Right lobe of liver (tissue), 6 donors: ENCODE results near the gene OR10A2. TPM values are rescaled to one million over a fixed set of nuclear protein-coding genes. Genes with fewer than 3 reads are reported as not detected.

Experiments used
- ATAC-seq, 4 donors: fragments of 200-7000 bp; cut with Tn5 transposase; one replicate each; pipeline ENCODE4 v1.9.1; 2020; ENCODE audit warnings: mild to moderate bottlenecking in 4 of 4, moderate library complexity in 4 of 4
- DNase-seq, 3 donors: peaks; one replicate each; pipeline ENCODE4 v3.0.0-alpha.2; 2020
- H3K27ac ChIP-seq, 3 donors: fragments of 200-600 bp; one replicate each; pipeline ENCODE4 v1.8.0; 2022
- H3K27me3 ChIP-seq, 2 donors: fragments of 200-600 bp; one replicate each; pipeline ENCODE4 v1.8.0; 2022
- H3K36me3 ChIP-seq, 4 donors: fragments of 200-600 bp; sonication (generic) in 1 of 4; one replicate each; pipeline versions ENCODE4 v1.5.1 to v1.8.0; 2017 to 2022; ENCODE audit warnings: control low read depth in 1 of 4
- H3K4me1 ChIP-seq, 4 donors: fragments of 200-600 bp; sonication (generic) in 1 of 4; one replicate each; pipeline versions ENCODE4 v1.5.1 to v1.8.0; 2017 to 2022; ENCODE audit warnings: control low read depth in 1 of 4
- H3K4me3 ChIP-seq, 3 donors: fragments of 200-600 bp; one replicate each; pipeline ENCODE4 v1.8.0; 2022
- H3K9me3 ChIP-seq, 4 donors: fragments of 200-600 bp; sonication (generic) in 1 of 4; one replicate each; pipeline versions ENCODE4 v1.5.1 to v1.8.0; 2017 to 2022; ENCODE audit warnings: control low read depth in 1 of 4
- CTCF ChIP-seq, 4 donors: fragments of 200-600 bp in 3 of 4; fragments of 450-650 bp in 1 of 4; IDR thresholded peaks; one replicate each; pipeline versions ENCODE4 v1.5.1 to v1.8.0; 2016 to 2022; ENCODE audit warnings: antibody characterized with exemption in 4 of 4, mild to moderate bottlenecking in 2 of 4
- POLR2A ChIP-seq: fragments of 450-650 bp; IDR thresholded peaks from one replicate; pipeline ENCODE4 v1.6.1; 2017; ENCODE audit warnings: antibody characterized with exemption, mild to moderate bottlenecking
- WGBS: methylation state at CpG from one replicate; pipeline ENCODE4 v1.1.6; 2018; ENCODE audit warnings: low coverage, low lambda C conversion rate; ENCODE audit not compliant: insufficient coverage; ENCODE audit errors: missing lambda C conversion rate; 5-methylcytosine and 5-hydroxymethylcytosine counted together
- intact Hi-C, 2 donors: fragments of 100-400 bp; cut with DNase I; formaldehyde crosslinking; loops; one replicate each; pipeline versions ENCODE4 v1.11.2 to v1.14.1; 2022
- total RNA-seq, 6 experiments: library from RNA; depleted of rRNA in 2 of 6; stranded (reverse); fragments of >200 nt in 2 of 6; fragmentation: NEBNext Ultra II Directional in 3 of 6; extraction: Animal tissue kit (Norgen Biotek cat#: 25700) in 3 of 6; gene quantifications; one replicate each; pipeline versions ENCODE4 v1.1.0 to v1.2.4, GENCODE V29; 2016 to 2023
- donor health status: DM: no; HTN: yes; CAD: no.
- donor health status: DM: no; HTN: no; CAD: no.
- donor health status: DM: no; HTN: no; CAD: no.
- donor health status: DM: no; HTN: yes; CAD: no.
- donor health status: DM: no; HTN: yes; CAD: no.

The OR10A2 gene
- total RNA-seq, 6 experiments from 2014 or later, result not detected

- WGBS, result 49% methylated on average over 4 of the region's 5 CpGs
- no peak for ATAC-seq
Observed at GRCh38 chr11:6824136-6824823, 38.6 kb upstream of the OR10A2 start.

GRCh38 chr11:6825231-6825744, 37.6 kb upstream of the OR10A2 start:
- 79% methylated on average over 4 of the region's 7 CpGs for WGBS
- Histone ChIP-seq H3K27ac (no peak overlapping the region), H3K27me3 (no peaks in the 10 kb centered on the region), H3K4me3 (no peak overlapping the region), H3K4me1 (no peaks in the 10 kb centered on the region), H3K36me3 (no peaks in the 10 kb centered on the region), H3K9me3 (no peaks in the 10 kb centered on the region)
- no peak for DNase-seq
- intact Hi-C loops, result no loop called here
- no peak for ATAC-seq
- no peak for TF ChIP-seq CTCF (IDR thresholded peaks at IDR 0.05)
- no peak for TF ChIP-seq POLR2A

More at GRCh38 chr11:6824136-6824823, 38.6 kb upstream of the OR10A2 start:
- H3K9me3 ChIP-seq, result no peaks in the 10 kb centered on the region
- H3K27ac ChIP-seq, result no peak overlapping the region
- DNase-seq, result no peak
- no peaks in the 10 kb centered on the region for H3K36me3 ChIP-seq
- H3K4me3 ChIP-seq, result no peak overlapping the region
- H3K27me3 ChIP-seq, result no peaks in the 10 kb centered on the region
- intact Hi-C loops, result no loop called here
- no peaks in the 10 kb centered on the region for H3K4me1 ChIP-seq
- TF ChIP-seq CTCF (IDR thresholded peaks at IDR 0.05) (no peak), POLR2A (no peak)

GRCh38 chr11:6828103-6828502, 34.8 kb upstream of the OR10A2 start:
- no peak for DNase-seq
- Histone ChIP-seq H3K4me1 (no peaks in the 10 kb centered on the region), H3K27me3 (no peaks in the 10 kb centered on the region), H3K9me3 (no peaks in the 10 kb centered on the region), H3K4me3 (no peak overlapping the region), H3K27ac (no peak overlapping the region), H3K36me3 (no peaks in the 10 kb centered on the region)
- no peak for ATAC-seq
- WGBS, result 25% methylated on average over 1 of the region's 1 CpG
- TF ChIP-seq CTCF (IDR thresholded peaks at IDR 0.05), result no peak
- no peak for TF ChIP-seq POLR2A
- intact Hi-C loops, result no loop called here

GRCh38 chr11:6833356-6833755, 29.5 kb upstream of the OR10A2 start:
- Histone ChIP-seq H3K4me1 (no peaks in the 10 kb centered on the region), H3K27me3 (no peaks in the 10 kb centered on the region), H3K9me3 (no peaks in the 10 kb centered on the region), H3K27ac (no peak overlapping the region), H3K36me3 (no peaks in the 10 kb centered on the region), H3K4me3 (no peak overlapping the region)
- ATAC-seq (no peak), DNase-seq (no peak)
- 71% methylated on average over 6 of the region's 6 CpGs for WGBS
- intact Hi-C loops, result no loop called here
- TF ChIP-seq POLR2A (no peak), CTCF (IDR thresholded peaks at IDR 0.05) (no peak)
